Coronary artery (tissue), 2 donors: ENCODE measurements around the gene BAZ1B.
"Not testable (repeated sequence)": the region's sequence is repeated elsewhere in the genome, so short reads cannot be mapped to it uniquely, and the experiment has no call there.

Source experiments
- DNase-seq: peaks from one replicate; pipeline ENCODE4 v3.0.0-alpha.2; 2017; ENCODE audit warnings: low spot score
- H3K27ac ChIP-seq, 2 donors: fragments of 200-600 bp; sonication (generic); one replicate each; pipeline ENCODE4 v1.5.1; 2016 to 2019
- H3K4me3 ChIP-seq: fragments of 200-600 bp; sonication (generic); 2 replicates; pipeline ENCODE4 v1.5.1; 2016; ENCODE audit warnings: mild to moderate bottlenecking, moderate library complexity
- TF ChIP-seq, protein P1 (sequence below): fragments of 200-600 bp; sonication (generic); IDR thresholded peaks from one replicate; pipeline ENCODE4 v1.5.1; 2019; ENCODE audit warnings: antibody characterized with exemption

BAZ1B gene

DNA sequence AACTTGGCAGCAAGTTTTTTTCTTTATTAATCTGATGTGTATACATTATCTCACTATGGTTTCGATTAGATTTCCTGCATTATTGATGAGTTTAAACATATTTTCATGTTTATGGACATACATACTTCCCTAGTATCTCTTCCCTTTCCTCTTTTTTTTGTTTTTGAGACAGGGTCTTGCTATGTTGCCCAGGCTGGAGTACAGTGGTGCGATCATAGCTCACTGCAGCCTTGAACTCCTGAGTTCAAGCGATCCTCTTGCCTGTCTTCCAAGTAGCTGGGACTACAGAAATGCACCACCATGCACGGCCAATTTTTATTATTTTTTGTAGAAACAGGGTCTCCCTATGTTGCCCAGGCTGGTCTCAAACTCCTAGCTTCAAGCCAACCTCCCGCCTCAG lies 18.9 kb downstream of the BAZ1B start:
- no peak overlapping the region for H3K27ac ChIP-seq
- no peak overlapping the region for H3K4me3 ChIP-seq
- DNase-seq = no peak
- TF ChIP-seq, protein P1, sequence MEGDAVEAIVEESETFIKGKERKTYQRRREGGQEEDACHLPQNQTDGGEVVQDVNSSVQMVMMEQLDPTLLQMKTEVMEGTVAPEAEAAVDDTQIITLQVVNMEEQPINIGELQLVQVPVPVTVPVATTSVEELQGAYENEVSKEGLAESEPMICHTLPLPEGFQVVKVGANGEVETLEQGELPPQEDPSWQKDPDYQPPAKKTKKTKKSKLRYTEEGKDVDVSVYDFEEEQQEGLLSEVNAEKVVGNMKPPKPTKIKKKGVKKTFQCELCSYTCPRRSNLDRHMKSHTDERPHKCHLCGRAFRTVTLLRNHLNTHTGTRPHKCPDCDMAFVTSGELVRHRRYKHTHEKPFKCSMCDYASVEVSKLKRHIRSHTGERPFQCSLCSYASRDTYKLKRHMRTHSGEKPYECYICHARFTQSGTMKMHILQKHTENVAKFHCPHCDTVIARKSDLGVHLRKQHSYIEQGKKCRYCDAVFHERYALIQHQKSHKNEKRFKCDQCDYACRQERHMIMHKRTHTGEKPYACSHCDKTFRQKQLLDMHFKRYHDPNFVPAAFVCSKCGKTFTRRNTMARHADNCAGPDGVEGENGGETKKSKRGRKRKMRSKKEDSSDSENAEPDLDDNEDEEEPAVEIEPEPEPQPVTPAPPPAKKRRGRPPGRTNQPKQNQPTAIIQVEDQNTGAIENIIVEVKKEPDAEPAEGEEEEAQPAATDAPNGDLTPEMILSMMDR = no peak

DNA sequence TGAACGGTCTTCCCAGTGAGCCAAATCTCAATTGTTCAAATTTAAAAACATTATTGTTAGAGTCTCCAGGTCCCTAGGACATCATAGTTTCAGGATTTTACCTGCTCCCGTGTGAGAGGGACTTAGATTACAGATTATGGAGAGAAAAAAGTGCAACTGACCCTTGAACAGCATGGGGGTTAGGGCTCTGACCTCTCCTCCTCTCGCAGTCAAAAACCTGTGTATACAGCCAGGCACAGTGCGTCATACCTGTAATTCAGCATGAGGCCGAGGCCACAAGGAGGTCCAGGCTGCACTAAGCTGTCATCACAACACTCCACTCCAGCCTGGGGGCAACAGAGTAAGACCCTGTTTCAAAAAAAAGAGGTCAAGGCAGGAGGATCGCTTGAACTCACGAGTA lies 25.5 kb downstream of the BAZ1B start:
- TF ChIP-seq, protein P1 = no peak
- H3K27ac ChIP-seq = no peak overlapping the region
- no peak for DNase-seq
- no peak overlapping the region for H3K4me3 ChIP-seq

DNA sequence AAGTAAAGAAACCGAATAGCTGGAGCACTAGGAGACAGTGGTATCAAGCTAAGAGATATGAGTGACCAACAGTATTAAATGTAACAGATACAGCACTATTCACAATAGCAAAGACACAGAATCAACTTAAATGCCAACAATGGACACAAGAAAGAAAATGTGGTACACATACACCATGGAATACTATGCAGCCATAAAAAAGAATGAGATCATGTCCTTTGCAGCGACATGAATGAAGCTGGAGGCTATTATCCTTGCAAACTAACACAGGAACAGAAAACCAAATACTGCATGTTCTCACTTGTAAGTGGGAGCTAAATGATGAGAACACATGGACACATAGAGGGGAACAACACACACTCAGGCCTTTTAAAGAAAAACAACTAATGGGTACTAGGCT lies 26.6 kb downstream of the BAZ1B start:
- not testable (repeated sequence) for DNase-seq, H3K4me3 ChIP-seq, H3K27ac ChIP-seq

DNA sequence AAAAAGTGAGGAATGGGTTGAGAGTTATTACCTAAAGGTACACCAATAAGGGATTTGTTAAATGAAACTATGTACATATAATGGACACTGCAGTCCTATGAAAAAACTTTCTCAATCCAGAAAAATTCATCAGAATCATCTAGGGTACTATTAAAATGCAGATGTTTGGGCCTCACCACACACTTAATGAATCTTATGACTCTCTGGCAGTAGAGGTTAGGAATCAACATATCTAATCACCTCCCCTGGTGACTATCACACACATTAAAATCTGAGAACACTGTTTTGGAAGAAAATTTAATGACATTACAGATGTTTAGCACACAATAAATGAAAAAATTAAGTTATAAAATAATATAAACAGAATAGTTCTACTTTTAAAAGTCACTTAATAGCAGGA lies 32.1 kb downstream of the BAZ1B start:
- H3K27ac ChIP-seq = no peak overlapping the region
- H3K4me3 ChIP-seq = no peak overlapping the region
- no peak for DNase-seq
- TF ChIP-seq, protein P1 = no peak

DNA sequence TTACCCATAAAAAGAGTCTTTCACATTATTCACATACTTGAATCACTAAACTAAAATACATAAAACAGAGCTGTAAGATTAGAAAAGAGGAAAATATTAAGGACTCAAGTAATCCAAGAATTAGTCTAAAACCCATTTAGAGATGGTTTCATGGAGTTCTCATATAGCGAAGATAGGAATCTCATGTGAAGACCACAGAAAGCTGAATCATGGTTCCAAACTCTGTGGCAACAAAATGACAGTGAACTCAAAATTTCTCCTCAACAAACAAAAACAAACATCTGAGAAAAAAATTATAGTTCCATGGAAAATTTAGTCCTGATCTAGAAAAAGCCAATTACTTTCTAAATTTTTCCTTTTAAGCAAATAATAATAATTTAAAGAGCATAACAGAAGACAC lies 34.6 kb downstream of the BAZ1B start:
- Histone ChIP-seq H3K27ac (no peak overlapping the region), H3K4me3 (no peak overlapping the region)
- TF ChIP-seq, protein P1 = no peak
- no peak for DNase-seq

DNA sequence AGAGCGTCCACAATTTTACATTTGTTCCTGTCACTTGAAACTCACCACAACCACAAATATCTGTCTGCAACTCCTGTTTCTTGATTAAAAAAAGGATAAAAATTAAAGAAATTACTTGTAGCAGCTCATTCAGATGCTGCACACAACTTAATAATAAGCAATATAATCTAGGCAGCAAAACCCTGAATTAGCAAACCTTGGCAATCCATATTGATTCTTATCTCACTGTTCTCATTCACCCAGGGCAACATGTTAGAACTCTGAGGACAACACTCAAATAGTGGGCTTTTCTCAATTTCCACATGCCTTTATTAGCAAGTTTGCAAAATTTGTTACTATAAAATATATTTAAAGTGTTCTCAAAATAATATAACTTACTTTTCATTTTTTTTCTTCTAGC lies 38.9 kb downstream of the BAZ1B start:
- H3K4me3 ChIP-seq = no peak overlapping the region
- TF ChIP-seq, protein P1 = no peak
- H3K27ac ChIP-seq = no peak overlapping the region
- DNase-seq = no peak

DNA sequence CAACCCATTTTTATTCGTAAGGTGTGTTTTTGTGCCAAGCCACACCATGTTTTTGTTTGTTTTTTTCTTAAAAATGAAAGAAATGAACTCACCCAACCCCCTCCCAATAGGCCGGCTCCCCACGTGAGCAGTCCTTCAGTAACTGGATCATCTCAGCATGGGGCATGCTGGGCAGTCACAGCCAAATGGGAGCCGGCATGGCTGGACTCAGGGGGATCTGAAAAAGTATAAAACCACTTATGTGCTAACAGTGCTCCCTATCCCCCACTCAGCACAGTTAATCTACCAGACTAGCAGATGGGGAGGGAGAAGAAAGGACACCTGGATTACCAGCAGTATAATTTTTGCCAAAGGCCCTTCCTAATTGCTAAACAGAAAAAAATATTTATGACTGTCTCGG lies 39.3 kb downstream of the BAZ1B start:
- Histone ChIP-seq H3K4me3 (no peak overlapping the region), H3K27ac (no peak overlapping the region)
- TF ChIP-seq, protein P1 = no peak
- DNase-seq = no peak

DNA sequence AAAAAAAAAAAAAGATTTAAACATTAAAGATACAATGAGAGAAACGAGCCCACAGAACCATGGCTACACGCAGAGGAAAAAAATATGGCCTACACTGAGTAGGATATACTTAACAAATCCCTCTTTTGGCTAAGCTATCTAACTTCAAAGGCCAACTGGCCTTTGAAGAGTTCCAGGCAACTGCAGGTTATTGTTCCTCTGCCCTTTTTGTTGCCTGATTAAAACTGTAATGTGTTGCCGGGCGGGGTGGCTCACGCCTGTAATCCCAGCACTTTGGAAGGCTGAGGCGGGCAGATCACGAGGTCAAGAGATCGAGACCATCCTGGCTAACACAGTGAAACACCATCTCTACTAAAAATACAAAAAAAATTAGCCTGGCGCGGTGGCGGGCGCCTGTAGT lies 40.6 kb downstream of the BAZ1B start:
- H3K27ac ChIP-seq, H3K4me3 ChIP-seq, DNase-seq: not testable (repeated sequence)
